AG04449 (cell line): ENCODE data around the gene SYNDIG1.

Experiments
- CTCF ChIA-PET: fragments of 350-600 bp; formaldehyde crosslinking; extraction: SDS; loops from one replicate; lab custom pipeline; 2021; ENCODE audit warnings: antibody characterized with exemption; lab: Yijun Ruan, JAX
- POLR2A ChIA-PET: fragments of 400-600, 350-600 bp; formaldehyde crosslinking; extraction: SDS; loops from one replicate; lab custom pipeline; 2020; ENCODE audit warnings: antibody characterized with exemption, inconsistent platforms; lab: Yijun Ruan, JAX
- DNase-seq: peaks from one replicate; pipeline ENCODE4 v3.0.0-alpha.2; 2010; ENCODE audit warnings: low read depth, low spot score
- H3K4me3 ChIP-seq: 2 replicates; pipeline ENCODE4 v1.5.1; 2011; ENCODE audit warnings: low read depth, mild to moderate bottlenecking, control low read depth, low read length
- CTCF ChIP-seq: IDR thresholded peaks from one replicate; pipeline ENCODE4 v1.5.1; 2011; ENCODE audit warnings: mild to moderate bottlenecking, moderate library complexity, low read length, control low read depth, inconsistent platforms; ENCODE audit not compliant: insufficient read depth; ENCODE audit errors: missing control alignments

SYNDIG1 gene

GRCh38 chr20:24600012-24600411 lies 130.6 kb downstream of the SYNDIG1 start:
- POLR2A ChIA-PET = no interaction called here
- CTCF ChIA-PET = interaction anchor here (1.4 kb wide), 1 partner anchor 9 kb away, joined by 6 read pairs; no protein-coding TSS in a partner anchor
- no peak for TF ChIP-seq CTCF
- no peak overlapping the region for H3K4me3 ChIP-seq
- DNase-seq = no peak

GRCh38 chr20:24603454-24603853 lies 134.0 kb downstream of the SYNDIG1 start:
- ChIA-PET CTCF (no interaction called here), POLR2A (no interaction called here)

GRCh38 chr20:24604966-24605665 lies 135.7 kb downstream of the SYNDIG1 start:
- no peak for DNase-seq
- ChIA-PET POLR2A (no interaction called here), CTCF (no interaction called here)
- no peak overlapping the region for H3K4me3 ChIP-seq
- no peak for TF ChIP-seq CTCF

More at GRCh38 chr20:24603454-24603853, 134.0 kb downstream of the SYNDIG1 start:
- no peak overlapping the region for H3K4me3 ChIP-seq
- TF ChIP-seq CTCF = no peak
- DNase-seq = no peak

GRCh38 chr20:24605937-24606455 lies 136.6 kb downstream of the SYNDIG1 start:
- POLR2A ChIA-PET = interaction anchor here (0.6 kb wide), 1 partner anchor 17 kb away, joined by 3 read pairs; no protein-coding TSS in a partner anchor
- TF ChIP-seq CTCF = no peak
- DNase-seq = no peak
- no peak overlapping the region for H3K4me3 ChIP-seq
- CTCF ChIA-PET = no interaction called here

GRCh38 chr20:24607402-24607801 lies 138.0 kb downstream of the SYNDIG1 start:
- ChIA-PET CTCF (no interaction called here), POLR2A (no interaction called here)
- H3K4me3 ChIP-seq = no peak overlapping the region
- TF ChIP-seq CTCF = no peak
- DNase-seq = no peak

GRCh38 chr20:24608926-24609667 lies 139.7 kb downstream of the SYNDIG1 start:
- POLR2A ChIA-PET = no interaction called here
- TF ChIP-seq CTCF = no peak
- CTCF ChIA-PET = interaction anchor here (0.7 to 1.8 kb wide), 8 partner anchors 10 to 172 kb away, joined by 3 to 6 read pairs (median 3); no protein-coding TSS in a partner anchor
- no peak for DNase-seq
- H3K4me3 ChIP-seq = no peak overlapping the region
